Activated CD8-positive, alpha-beta memory T cell treated with anti-CD3 and anti-CD28 coated beads for 36 hours (primary cell): ENCODE data around the gene SH3PXD2B. TPM values are rescaled to one million over a fixed set of nuclear protein-coding genes. Genes with fewer than 3 reads are reported as not detected.

ENCODE experiments used
- CTCF ChIA-PET: fragments of 350-600 bp; sonication (Branson Sonifier 250); formaldehyde crosslinking; loops from one replicate; lab custom pipeline; 2021; ENCODE audit warnings: antibody characterized with exemption; lab: Charles Lee
- POLR2A ChIA-PET: fragments of 350-600 bp; sonication (Branson Sonifier 250); formaldehyde crosslinking; loops from one replicate; lab custom pipeline; 2021; ENCODE audit warnings: antibody characterized with exemption; lab: Charles Lee
- total RNA-seq, 2 experiments: library from RNA; stranded (reverse); gene quantifications; one replicate each; pipeline ENCODE4 v1.2.3, GENCODE V29; 2021

Gene SH3PXD2B
- total RNA-seq, 2 experiments from 2014 or later, result 0.17 to 0.25 TPM

GRCh38 chr5:172282272-172283019 is 171.9 kb downstream of the SH3PXD2B start:
- POLR2A ChIA-PET, result interaction anchor here (0.6 to 1.5 kb wide), 6 partner anchors 58 to 276 kb away, joined by 3 to 10 read pairs (median 4); partner anchors contain the start of gene STK10

GRCh38 chr5:172281346-172281745 is 173.0 kb downstream of the SH3PXD2B start:
- ChIA-PET CTCF (no interaction called here), POLR2A (no interaction called here)

More at GRCh38 chr5:172282272-172283019, 171.9 kb downstream of the SH3PXD2B start:
- CTCF ChIA-PET, result interaction anchor here (0.7 to 1.8 kb wide), 11 partner anchors 11 to 168 kb away, joined by 3 to 9 read pairs (median 4); no protein-coding TSS in a partner anchor

GRCh38 chr5:172280929-172281328 is 173.4 kb downstream of the SH3PXD2B start:
- ChIA-PET CTCF (no interaction called here), POLR2A (no interaction called here)

GRCh38 chr5:172280317-172280716 is 174.0 kb downstream of the SH3PXD2B start:
- ChIA-PET POLR2A (interaction anchor here (0.6 kb wide), 1 partner anchor 133 kb away, joined by 4 read pairs; no protein-coding TSS in a partner anchor), CTCF (interaction anchor here (0.7 kb wide), 1 partner anchor 103 kb away, joined by 3 read pairs; no protein-coding TSS in a partner anchor)

- ChIA-PET POLR2A (no interaction called here), CTCF (no interaction called here)
Measured at GRCh38 chr5:172278356-172278755, 176.0 kb downstream of the SH3PXD2B start.

- POLR2A ChIA-PET, result no interaction called here
- CTCF ChIA-PET, result interaction anchor here (1.5 kb wide), 1 partner anchor 94 kb away, joined by 3 read pairs; no protein-coding TSS in a partner anchor
Measured at GRCh38 chr5:172276214-172276613, 178.1 kb downstream of the SH3PXD2B start.

Other genes with a start within 250 kb of the SH3PXD2B start
- 1 to 10 TPM; 7.7 TPM for gene UBTD2, start 170.8 kb downstream of the SH3PXD2B start, total RNA-seq
- under 1 TPM in 1 of 2 experiments, not detected in 1; 0.04 TPM for gene NEURL1B, start 186.7 kb upstream of the SH3PXD2B start, total RNA-seq